OCI-LY7 (cell line): Measurements from ENCODE around the gene TMEM59L. TPM values are rescaled to one million over a fixed set of nuclear protein-coding genes. Genes with fewer than 3 reads are reported as not detected.

Experiments
- BruUV-seq: library from RNA; stranded (reverse); fragments of 400-500 nt; replicated peaks from 2 replicates; lab custom pipeline; 2021; lab: Mats Ljungman, UMichigan
- CTCF ChIA-PET: fragments of 300-600 bp; sonication (Branson Sonifier 250); formaldehyde crosslinking; loops from one replicate; lab custom pipeline; 2022; ENCODE audit warnings: antibody characterized with exemption; ENCODE audit not compliant: unreplicated experiment; lab: Charles Lee
- POLR2A ChIA-PET: fragments of 300-600 bp; sonication (Branson Sonifier 250); formaldehyde crosslinking; loops from one replicate; lab custom pipeline; 2022; ENCODE audit warnings: antibody characterized with exemption; lab: Charles Lee
- DNase-seq: peaks from one replicate; pipeline ENCODE4 v3.0.0-alpha.2; 2015; ENCODE audit warnings: low spot score
- H2AFZ ChIP-seq: fragments of 200-600 bp; sonication (generic), shearing (Covaris generic); 2 replicates; pipeline ENCODE4 v1.6.1; 2014; ENCODE audit warnings: mild to moderate bottlenecking, antibody characterized with exemption, low read length, moderate library complexity
- H3K27ac ChIP-seq: fragments of 200-600 bp; sonication (generic); 2 replicates; pipeline ENCODE4 v1.5.1; 2014; ENCODE audit warnings: mixed run types, low read depth, mild to moderate bottlenecking, moderate library complexity, low read length, inconsistent platforms; ENCODE audit not compliant: poor library complexity, severe bottlenecking
- H3K36me3 ChIP-seq: fragments of 200-600 bp; sonication (generic); 2 replicates; pipeline ENCODE4 v1.6.1; 2014; ENCODE audit warnings: mild to moderate bottlenecking, antibody characterized with exemption, low read length, moderate library complexity, mixed read lengths; ENCODE audit not compliant: insufficient read depth
- H3K4me1 ChIP-seq: fragments of 200-600 bp; sonication (generic); 2 replicates; pipeline ENCODE4 v1.5.1; 2014; ENCODE audit warnings: mild to moderate bottlenecking, low read length; ENCODE audit not compliant: insufficient read depth, poor library complexity, severe bottlenecking
- H3K4me2 ChIP-seq: fragments of 200-600 bp; sonication (generic); 2 replicates; pipeline ENCODE4 v1.6.1; 2014; ENCODE audit warnings: mild to moderate bottlenecking, low read length
- H3K4me3 ChIP-seq: fragments of 200-600 bp; sonication (generic); 2 replicates; pipeline ENCODE4 v1.5.1; 2014; ENCODE audit warnings: mild to moderate bottlenecking, low read depth, low read length; ENCODE audit not compliant: poor library complexity, severe bottlenecking
- H3K79me2 ChIP-seq: fragments of 200-600 bp; sonication (generic); 2 replicates; pipeline ENCODE4 v1.6.1; 2016; ENCODE audit warnings: low read depth, mild to moderate bottlenecking, low read length, moderate library complexity, mixed read lengths; ENCODE audit not compliant: insufficient read depth
- H3K9me2 ChIP-seq: fragments of 200-600 bp; sonication (generic); 2 replicates; pipeline ENCODE4 v1.6.1; 2016; ENCODE audit warnings: mild to moderate bottlenecking, low read length, mixed read lengths; ENCODE audit not compliant: insufficient read depth
- H3K9me3 ChIP-seq: fragments of 200-600 bp; sonication (generic); 2 replicates; pipeline ENCODE4 v1.6.1; 2014; ENCODE audit warnings: mild to moderate bottlenecking, mixed run types, low read length, mixed read lengths
- H4K20me1 ChIP-seq: fragments of 200-600 bp; sonication (generic); 2 replicates; pipeline ENCODE4 v1.6.1; 2014; ENCODE audit warnings: mild to moderate bottlenecking, antibody characterized with exemption, low read length, moderate library complexity, mixed read lengths; ENCODE audit not compliant: insufficient read depth
- EZH2phosphoT487 ChIP-seq: fragments of 200-600 bp; sonication (generic); IDR thresholded peaks from 2 replicates; pipeline ENCODE4 v1.6.1; 2018; ENCODE audit warnings: low read depth, borderline replicate concordance, mild to moderate bottlenecking, mixed run types, antibody characterized with exemption, low read length, moderate library complexity, mixed read lengths
- intact Hi-C: fragments of 100-400 bp; cut with micrococcal nuclease; formaldehyde crosslinking; loops from one replicate; pipeline ENCODE4 v1.10.0; 2022; ENCODE audit not compliant: unreplicated experiment
- total RNA-seq, 2 experiments: library from RNA; depleted of rRNA in 1 of 2; stranded (reverse); fragments of >200 nt in 1 of 2; shearing (Covaris generic) in 1 of 2; gene quantifications; 2 replicates each; pipeline ENCODE4 v1.2.3, GENCODE V29; 2014 to 2022
- TF ChIP-seq, protein P1 (sequence below): fragments of 200-600 bp; sonication (generic); conservative IDR thresholded peaks from 2 replicates; pipeline ENCODE4 v1.5.1; 2014; ENCODE audit warnings: mild to moderate bottlenecking, antibody characterized with exemption, low read length, moderate library complexity, mixed read lengths

The TMEM59L gene
- total RNA-seq, 2 experiments from 2014 or later, result 0.84 to 1.0 TPM

DNA sequence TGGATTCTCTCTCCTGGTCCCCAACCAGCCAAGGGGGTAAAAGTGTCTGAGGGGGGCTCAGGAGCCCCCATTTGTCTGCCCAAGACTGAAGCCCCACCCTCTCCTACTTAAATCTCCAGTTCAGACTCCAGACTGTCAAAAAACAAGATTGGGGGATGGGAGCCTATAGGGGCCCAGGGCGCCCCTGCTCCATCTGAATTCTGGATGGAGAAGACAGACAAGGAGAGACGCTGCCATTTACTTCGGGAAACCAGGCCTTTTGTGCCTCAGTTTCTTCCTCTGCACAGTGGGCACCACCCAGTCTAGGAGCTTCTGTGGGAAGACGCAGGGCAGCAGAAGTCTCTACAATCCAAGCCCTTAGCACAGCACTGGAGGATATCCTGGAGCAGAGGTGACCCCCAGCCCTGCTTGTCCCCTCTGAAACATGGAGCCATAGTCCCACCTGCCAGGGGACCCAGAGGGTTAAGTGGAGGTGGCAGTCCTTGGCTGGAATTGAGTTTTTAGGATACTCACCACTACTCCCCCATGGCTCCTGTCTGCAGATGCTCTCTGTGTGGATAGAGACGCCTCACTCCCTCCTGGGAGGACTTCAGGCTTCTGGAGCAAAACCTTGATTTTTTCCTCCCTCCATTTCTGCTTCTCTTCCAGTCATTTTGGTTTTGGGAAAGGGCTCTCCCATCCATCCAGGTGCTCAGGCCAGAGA is 4.4 kb upstream of the TMEM59L start:
- intact Hi-C loops, result no loop called here
- H3K4me1 ChIP-seq, result peaks cover 11% of the 10 kb centered on the region

DNA sequence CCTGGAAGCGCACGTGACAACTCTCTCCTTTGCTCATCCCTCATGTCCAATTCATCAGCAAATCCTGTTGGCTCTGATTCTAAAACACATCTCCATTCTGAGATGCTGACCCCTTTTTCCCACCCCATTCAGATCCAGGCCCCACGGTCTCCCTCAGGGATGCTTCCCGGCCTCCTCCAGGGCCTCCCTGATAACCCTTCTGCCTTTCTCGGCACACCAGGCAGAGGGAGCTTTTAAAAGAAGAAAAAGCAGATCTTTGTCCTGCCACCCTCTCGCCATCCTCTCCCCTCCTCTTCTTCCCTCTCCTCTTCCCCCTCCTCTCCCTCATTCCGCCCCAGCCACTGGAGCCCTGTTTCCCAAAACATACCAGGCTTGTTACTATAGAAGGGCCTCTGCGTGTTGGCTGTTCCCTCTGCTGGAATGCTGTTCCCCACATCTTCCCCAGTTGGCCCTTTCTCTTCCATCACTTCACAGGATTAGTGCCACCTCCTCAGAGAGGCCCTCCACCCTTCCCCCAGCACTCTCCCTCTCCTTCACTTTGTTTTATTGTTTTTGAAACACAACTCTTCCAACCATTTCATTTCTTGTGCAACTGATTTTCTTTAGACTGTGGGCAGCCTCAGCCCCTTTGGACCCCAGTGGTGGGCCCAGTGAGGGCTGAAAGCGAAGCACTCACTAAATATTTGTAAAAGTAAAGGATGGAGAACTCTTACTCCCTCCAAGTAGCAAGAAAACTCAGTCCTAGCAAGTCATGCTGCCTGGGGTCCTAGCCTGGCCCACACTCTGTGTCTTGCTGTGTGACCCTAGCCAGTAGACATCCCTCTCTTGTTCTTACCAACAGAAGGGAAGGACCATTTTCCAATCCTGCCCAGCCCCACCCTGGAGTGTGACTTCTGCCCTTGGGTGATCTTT is 3.6 kb upstream of the TMEM59L start:
- Histone ChIP-seq H3K36me3 (no peaks in the 10 kb centered on the region), H3K79me2 (no peaks in the 10 kb centered on the region), H3K27ac (no peak overlapping the region), H3K4me3 (no peak overlapping the region), H3K4me1 (peaks cover 11% of the 10 kb centered on the region), H2AFZ (no peak overlapping the region), H3K4me2 (no peak overlapping the region), H3K9me3 (no peaks in the 10 kb centered on the region), H4K20me1 (no peaks in the 10 kb centered on the region), H3K9me2 (no peaks in the 10 kb centered on the region)
- TF ChIP-seq EZH2phosphoT487, result no peak
- TF ChIP-seq, protein P1, sequence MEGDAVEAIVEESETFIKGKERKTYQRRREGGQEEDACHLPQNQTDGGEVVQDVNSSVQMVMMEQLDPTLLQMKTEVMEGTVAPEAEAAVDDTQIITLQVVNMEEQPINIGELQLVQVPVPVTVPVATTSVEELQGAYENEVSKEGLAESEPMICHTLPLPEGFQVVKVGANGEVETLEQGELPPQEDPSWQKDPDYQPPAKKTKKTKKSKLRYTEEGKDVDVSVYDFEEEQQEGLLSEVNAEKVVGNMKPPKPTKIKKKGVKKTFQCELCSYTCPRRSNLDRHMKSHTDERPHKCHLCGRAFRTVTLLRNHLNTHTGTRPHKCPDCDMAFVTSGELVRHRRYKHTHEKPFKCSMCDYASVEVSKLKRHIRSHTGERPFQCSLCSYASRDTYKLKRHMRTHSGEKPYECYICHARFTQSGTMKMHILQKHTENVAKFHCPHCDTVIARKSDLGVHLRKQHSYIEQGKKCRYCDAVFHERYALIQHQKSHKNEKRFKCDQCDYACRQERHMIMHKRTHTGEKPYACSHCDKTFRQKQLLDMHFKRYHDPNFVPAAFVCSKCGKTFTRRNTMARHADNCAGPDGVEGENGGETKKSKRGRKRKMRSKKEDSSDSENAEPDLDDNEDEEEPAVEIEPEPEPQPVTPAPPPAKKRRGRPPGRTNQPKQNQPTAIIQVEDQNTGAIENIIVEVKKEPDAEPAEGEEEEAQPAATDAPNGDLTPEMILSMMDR, result no peak
- CTCF ChIA-PET, result no interaction called here
- POLR2A ChIA-PET, result no interaction called here
- BruUV-seq, result no TSS peak
- intact Hi-C loops, result no loop called here
- no peak for DNase-seq

More for the DNA sequence above, 4.4 kb upstream of the TMEM59L start:
- Histone ChIP-seq H3K36me3 (no peaks in the 10 kb centered on the region), H3K27ac (no peak overlapping the region), H3K79me2 (no peaks in the 10 kb centered on the region), H3K9me3 (no peaks in the 10 kb centered on the region), H3K4me2 (no peak overlapping the region), H3K9me2 (no peaks in the 10 kb centered on the region), H3K4me3 (no peak overlapping the region), H2AFZ (no peak overlapping the region), H4K20me1 (no peaks in the 10 kb centered on the region)
- CTCF ChIA-PET, result no interaction called here
- no TSS peak for BruUV-seq
- no peak for DNase-seq
- POLR2A ChIA-PET, result no interaction called here
- TF ChIP-seq, protein P1, result no peak
- no peak for TF ChIP-seq EZH2phosphoT487

DNA sequence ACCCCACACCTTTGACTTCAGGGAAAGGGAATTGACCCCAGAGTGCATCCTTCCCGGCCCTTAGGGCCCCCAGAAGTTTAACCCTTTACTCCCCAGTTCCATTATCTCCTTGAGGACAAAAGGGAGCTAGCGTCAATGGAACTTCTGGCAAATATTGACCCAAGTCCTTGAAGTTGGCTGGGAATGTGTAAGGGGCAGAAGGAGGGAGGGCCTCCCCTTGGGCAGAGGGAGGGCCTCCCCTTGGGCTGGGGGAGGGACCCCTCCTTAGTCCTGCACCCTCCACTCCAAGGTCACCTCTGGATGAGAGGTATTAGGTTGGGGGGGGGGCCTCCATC is 3.0 kb upstream of the TMEM59L start:
- peaks cover 11% of the 10 kb centered on the region for H3K4me1 ChIP-seq
- POLR2A ChIA-PET, result no interaction called here
- BruUV-seq, result no TSS peak

More for the DNA sequence above, 3.0 kb upstream of the TMEM59L start:
- no peak overlapping the region for H3K27ac ChIP-seq
- intact Hi-C loops, result no loop called here
- TF ChIP-seq EZH2phosphoT487, result no peak
- TF ChIP-seq, protein P1, result no peak
- H2AFZ ChIP-seq, result no peak overlapping the region
- H3K36me3 ChIP-seq, result no peaks in the 10 kb centered on the region
- CTCF ChIA-PET, result no interaction called here
- H3K4me3 ChIP-seq, result no peak overlapping the region
- H3K79me2 ChIP-seq, result no peaks in the 10 kb centered on the region
- no peaks in the 10 kb centered on the region for H3K9me3 ChIP-seq
- no peak for DNase-seq
- no peak overlapping the region for H3K4me2 ChIP-seq
- H3K9me2 ChIP-seq, result no peaks in the 10 kb centered on the region
- H4K20me1 ChIP-seq, result no peaks in the 10 kb centered on the region
